Measurements from ENCODE around the gene CIB2. TPM values are rescaled to one million over a fixed set of nuclear protein-coding genes. Genes with fewer than 3 reads are reported as not detected.

CIB2 gene
- polyA plus RNA-seq, 1 donor (not counting 4 experiments of a cell fraction or from before 2014, with no cell fraction given) = 4.1 TPM

- TF ChIP-seq EZH2 (IDR thresholded peaks at IDR 0.05; ENCODE audit: low read length) (no peak), CTCF (optimal IDR thresholded peaks at IDR 0.05 in 1 of 3, IDR thresholded peaks at IDR 0.05 in 1 of 3, conservative IDR thresholded peaks at IDR 0.05 in 1 of 3; ENCODE audit: extremely low read depth in 1 of 3, insufficient read depth in 2 of 3, low read length in 3 of 3) (no peak)
- FAIRE-seq = no peak
- Histone ChIP-seq H3K9ac (ENCODE audit: control insufficient read depth, extremely low read depth, insufficient read depth, low read length) (no peak overlapping the region), H3K79me2 (ENCODE audit: control insufficient read depth, insufficient read depth, low read length) (no peaks in the 10 kb centered on the region), H3K4me2 (ENCODE audit: control insufficient read depth, extremely low read depth, insufficient read depth, low read depth, low read length) (no peak overlapping the region), H2AFZ (ENCODE audit: control insufficient read depth, low read length) (no peak overlapping the region), H3K27me3 (ENCODE audit: control insufficient read depth, extremely low read depth, insufficient read depth, low read length) (no peaks in the 10 kb centered on the region), H3K4me1 (ENCODE audit: control insufficient read depth, extremely low read depth, insufficient read depth, low read length) (peaks cover 8% of the 10 kb centered on the region), H3K9me1 (ENCODE audit: control insufficient read depth, extremely low read depth, insufficient read depth, low read length) (no peaks in the 10 kb centered on the region), H3K27ac (ENCODE audit: control insufficient read depth, insufficient read depth, low read length) (no peak overlapping the region), H4K20me1 (ENCODE audit: control insufficient read depth, extremely low read depth, insufficient read depth, low read length) (no peaks in the 10 kb centered on the region), H3K4me3 (ENCODE audit: control insufficient read depth in 2 of 3, extremely low read depth in 1 of 3, insufficient read depth in 2 of 3, low read depth in 1 of 3, low read length in 3 of 3) (no peak overlapping the region), H3K36me3 (ENCODE audit: control insufficient read depth in 2 of 2, extremely low read depth in 1 of 2, insufficient read depth in 2 of 2, low read length in 2 of 2) (no peaks in the 10 kb centered on the region), H3K9me3 (ENCODE audit: control insufficient read depth, low read depth, low read length) (no peaks in the 10 kb centered on the region)
- dilution Hi-C loops (cut with MboI; ENCODE audit: extremely low pct_ligation_motif_present, low sequenced_read_pairs) = no loop called here
- DNase-seq (ENCODE audit: low read depth, low spot score) = no peak
These were observed 48.1 kb upstream of the CIB2 start for GRCh38 chr15:78179286-78179840.

GRCh38 chr15:78178064-78178463 is 46.8 kb upstream of the CIB2 start:
- Histone ChIP-seq H3K9me3 (ENCODE audit: control insufficient read depth, low read depth, low read length) (no peaks in the 10 kb centered on the region), H3K27me3 (ENCODE audit: control insufficient read depth, extremely low read depth, insufficient read depth, low read length) (no peaks in the 10 kb centered on the region), H3K36me3 (ENCODE audit: control insufficient read depth in 2 of 2, extremely low read depth in 1 of 2, insufficient read depth in 2 of 2, low read length in 2 of 2) (no peaks in the 10 kb centered on the region), H3K9ac (ENCODE audit: control insufficient read depth, extremely low read depth, insufficient read depth, low read length) (no peak overlapping the region), H2AFZ (ENCODE audit: control insufficient read depth, low read length) (no peak overlapping the region), H3K9me1 (ENCODE audit: control insufficient read depth, extremely low read depth, insufficient read depth, low read length) (no peaks in the 10 kb centered on the region), H3K4me2 (ENCODE audit: control insufficient read depth, extremely low read depth, insufficient read depth, low read depth, low read length) (no peak overlapping the region), H3K27ac (ENCODE audit: control insufficient read depth, insufficient read depth, low read length) (no peak overlapping the region), H4K20me1 (ENCODE audit: control insufficient read depth, extremely low read depth, insufficient read depth, low read length) (no peaks in the 10 kb centered on the region), H3K4me1 (ENCODE audit: control insufficient read depth, extremely low read depth, insufficient read depth, low read length) (peaks cover 5% of the 10 kb centered on the region), H3K79me2 (ENCODE audit: control insufficient read depth, insufficient read depth, low read length) (no peaks in the 10 kb centered on the region), H3K4me3 (ENCODE audit: control insufficient read depth in 2 of 3, extremely low read depth in 1 of 3, insufficient read depth in 2 of 3, low read depth in 1 of 3, low read length in 3 of 3) (no peak overlapping the region)
- DNase-seq (ENCODE audit: low read depth, low spot score) (no peak), FAIRE-seq (no peak)
- TF ChIP-seq EZH2 (IDR thresholded peaks at IDR 0.05; ENCODE audit: low read length) (no peak), CTCF (optimal IDR thresholded peaks at IDR 0.05 in 1 of 3, IDR thresholded peaks at IDR 0.05 in 1 of 3, conservative IDR thresholded peaks at IDR 0.05 in 1 of 3; ENCODE audit: extremely low read depth in 1 of 3, insufficient read depth in 2 of 3, low read length in 3 of 3) (no peak)
- dilution Hi-C loops (cut with MboI; ENCODE audit: extremely low pct_ligation_motif_present, low sequenced_read_pairs) = no loop called here

Data from keratinocyte (primary cell).